Measurements from ENCODE around the gene VWF.
"Not testable (repeated sequence)": the region's sequence is repeated elsewhere in the genome, so short reads cannot be mapped to it uniquely, and the experiment has no call there.

Gene VWF

GRCh38 chr12:6124411-6125309, at the start of gene VWF:
TSS of gene VWF (minus strand) at chr12:6124670. CDS start at chr12:6123196, 1,474 bp downstream.
- in situ Hi-C loops (cut with MboI; ENCODE audit: low sequenced_read_pairs) = no loop called here

- in situ Hi-C loops (cut with MboI; ENCODE audit: low sequenced_read_pairs) = no loop called here
Observed at GRCh38 chr12:6172862-6173261, 48.4 kb upstream of the VWF start.

- in situ Hi-C loops (cut with MboI; ENCODE audit: low sequenced_read_pairs) = no loop called here
Observed at GRCh38 chr12:6172086-6172485, 47.6 kb upstream of the VWF start.

GRCh38 chr12:6171409-6172015, 47.0 kb upstream of the VWF start:
- in situ Hi-C loops (cut with MboI; ENCODE audit: low sequenced_read_pairs) = no loop called here

GRCh38 chr12:6167327-6168280, 43.1 kb upstream of the VWF start:
- in situ Hi-C loops (cut with MboI; ENCODE audit: low sequenced_read_pairs) = no loop called here

- in situ Hi-C loops (cut with MboI; ENCODE audit: low sequenced_read_pairs) = no loop called here
Observed at GRCh38 chr12:6166808-6167207, 42.3 kb upstream of the VWF start.

GRCh38 chr12:6165395-6165794, 40.9 kb upstream of the VWF start:
- in situ Hi-C loops (cut with MboI; ENCODE audit: low sequenced_read_pairs) = no loop called here

- in situ Hi-C loops (cut with MboI; ENCODE audit: low sequenced_read_pairs) = no loop called here
Observed at GRCh38 chr12:6163416-6164060, 39.1 kb upstream of the VWF start.

- in situ Hi-C loops (cut with MboI; ENCODE audit: low sequenced_read_pairs) = no loop called here
Observed at GRCh38 chr12:6161124-6161882, 36.8 kb upstream of the VWF start.

- in situ Hi-C loops (cut with MboI; ENCODE audit: low sequenced_read_pairs) = not testable (repeated sequence)
Observed at GRCh38 chr12:6160049-6160649, 35.7 kb upstream of the VWF start.

- in situ Hi-C loops (cut with MboI; ENCODE audit: low sequenced_read_pairs) = not testable (repeated sequence)
Observed at GRCh38 chr12:6159166-6160011, 34.9 kb upstream of the VWF start.

- in situ Hi-C loops (cut with MboI; ENCODE audit: low sequenced_read_pairs) = no loop called here
Observed at GRCh38 chr12:6158749-6159148, 34.3 kb upstream of the VWF start.

- in situ Hi-C loops (cut with MboI; ENCODE audit: low sequenced_read_pairs) = no loop called here
Observed at GRCh38 chr12:6158255-6158654, 33.8 kb upstream of the VWF start.

GRCh38 chr12:6157482-6157881, 33.0 kb upstream of the VWF start:
- in situ Hi-C loops (cut with MboI; ENCODE audit: low sequenced_read_pairs) = no loop called here

- in situ Hi-C loops (cut with MboI; ENCODE audit: low sequenced_read_pairs) = no loop called here
Observed at GRCh38 chr12:6154730-6155459, 30.4 kb upstream of the VWF start.

GRCh38 chr12:6148722-6149121, 24.3 kb upstream of the VWF start:
- in situ Hi-C loops (cut with MboI; ENCODE audit: low sequenced_read_pairs) = not testable (repeated sequence)

GRCh38 chr12:6148061-6148460, 23.6 kb upstream of the VWF start:
- in situ Hi-C loops (cut with MboI; ENCODE audit: low sequenced_read_pairs) = no loop called here

GRCh38 chr12:6146951-6147350, 22.5 kb upstream of the VWF start:
- in situ Hi-C loops (cut with MboI; ENCODE audit: low sequenced_read_pairs) = no loop called here
